GM12878 (cell line): ENCODE measurements around the gene KIFBP. TPM values are rescaled to one million over a fixed set of nuclear protein-coding genes. Genes with fewer than 3 reads are reported as not detected.

Experiments used
- ATF7 ChIP-seq: fragments of 450-650 bp; IDR thresholded peaks from 2 replicates; pipeline ENCODE4 v1.6.1; 2016; ENCODE audit warnings: low read depth, mild to moderate bottlenecking
- BCLAF1 ChIP-seq: fragments of 450-650 bp; IDR thresholded peaks from 2 replicates; pipeline ENCODE4 v1.6.1; 2017; ENCODE audit warnings: antibody characterized with exemption, mild to moderate bottlenecking, moderate library complexity
- CHD1 ChIP-seq: IDR thresholded peaks from 2 replicates; pipeline ENCODE4 v1.6.1; 2012; ENCODE audit warnings: low read depth, low read length, improper control_type of control experiment
- CHD4 ChIP-seq: fragments of 200-600 bp; sonication (generic); IDR thresholded peaks from 2 replicates; pipeline ENCODE4 v1.6.1; 2016; ENCODE audit warnings: mild to moderate bottlenecking
- DPF2 ChIP-seq: fragments of 450-650 bp; IDR thresholded peaks from 2 replicates; pipeline ENCODE4 v1.6.1; 2017; ENCODE audit warnings: mild to moderate bottlenecking
- ESRRA ChIP-seq: IDR thresholded peaks from 2 replicates; pipeline ENCODE4 v1.6.1; 2012; ENCODE audit warnings: mild to moderate bottlenecking, low read length, improper control_type of control experiment
- FOXK2 ChIP-seq: fragments of 450-650 bp; IDR thresholded peaks from 2 replicates; pipeline ENCODE4 v1.6.1; 2017; ENCODE audit warnings: mild to moderate bottlenecking, moderate library complexity
- KDM1A ChIP-seq: fragments of 200-600 bp; sonication (generic); IDR thresholded peaks from 2 replicates; pipeline ENCODE4 v1.6.1; 2016; ENCODE audit warnings: borderline replicate concordance
- NR2C1 ChIP-seq: fragments of 450-650 bp; IDR thresholded peaks from 2 replicates; pipeline ENCODE4 v1.6.1; 2017; ENCODE audit warnings: antibody characterized with exemption, mild to moderate bottlenecking, moderate library complexity
- PRDM15 ChIP-seq: fragments of 450-650 bp; formaldehyde crosslinking; IDR thresholded peaks from 2 replicates; pipeline ENCODE4 v1.4.0; 2020; ENCODE audit warnings: mild to moderate bottlenecking, moderate library complexity
- RAD21 ChIP-seq: IDR thresholded peaks from 2 replicates; pipeline ENCODE4 v1.6.1; 2011; ENCODE audit warnings: mild to moderate bottlenecking, low read depth, low read length, moderate library complexity; ENCODE audit not compliant: insufficient read depth
- RELB ChIP-seq: fragments of 450-650 bp; IDR thresholded peaks from 2 replicates; pipeline ENCODE4 v1.6.1; 2017; ENCODE audit warnings: low read depth, mild to moderate bottlenecking, moderate library complexity
- SP1 ChIP-seq: IDR thresholded peaks from one replicate; pipeline ENCODE4 v1.6.1; 2011; ENCODE audit warnings: low read depth, low read length
- SREBF1 ChIP-seq: IDR thresholded peaks from 2 replicates; pipeline ENCODE4 v1.6.1; 2012; ENCODE audit warnings: mild to moderate bottlenecking, low read length
- SREBF2 ChIP-seq: IDR thresholded peaks from 2 replicates; pipeline ENCODE4 v1.6.1; 2012; ENCODE audit warnings: mild to moderate bottlenecking, low read length
- WRNIP1 ChIP-seq: IDR thresholded peaks from 2 replicates; pipeline ENCODE4 v1.6.1; 2011; ENCODE audit warnings: low read depth, low read length, improper control_type of control experiment, borderline replicate concordance
- ZBED1 ChIP-seq: IDR thresholded peaks from 2 replicates; pipeline ENCODE4 v1.6.1; 2016; ENCODE audit warnings: borderline replicate concordance
- ZNF592 ChIP-seq: fragments of 450-650 bp; IDR thresholded peaks from 2 replicates; pipeline ENCODE4 v1.6.1; 2017; ENCODE audit warnings: mild to moderate bottlenecking, moderate library complexity
- polyA plus RNA-seq, 11 experiments: library from polyadenylated mRNA; depleted of rRNA in 4 of 11; unstranded in 6 of 11; stranded (reverse) in 5 of 11; fragments of >200 nt; fragmentation: Nextera tagmentation in 4 of 11; fragmentation: Illumina TruSeq in 1 of 11; extraction: Ambion mirVana in 4 of 11; extraction: Trizol in 1 of 11; gene quantifications; 1 replicate in 1 of 11; 2 replicates in 10 of 11; pipeline versions ENCODE4 v1.2.1 to v1.2.3, GENCODE V29; 2011 to 2016; ENCODE audit warnings: inconsistent platforms in 2 of 11, missing spikeins in 2 of 11, low read depth in 1 of 11
- total RNA-seq, 4 experiments: library from RNA; depleted of rRNA in 3 of 4; stranded (reverse); fragments of >200 nt in 3 of 4; fragmentation: Illumina TruSeq in 1 of 4; extraction: Trizol in 1 of 4; gene quantifications; 2 replicates each; pipeline versions ENCODE4 v1.2.1 to v1.2.3, GENCODE V29; 2013 to 2021

The KIFBP gene
- total and polyA plus RNA-seq, 10 of the 15 experiments (the other 5 are each of a cell fraction or from before 2014, with no cell fraction given) = 8.6 to 29.5 (median 18.7) TPM

GRCh38 chr10:68955832-68956532, 32.6 kb upstream of the KIFBP start, which contains the start of gene DDX21 (continued):
- TF ChIP-seq PRDM15 = no peak
- TF ChIP-seq BCLAF1 = no peak
- no peak for TF ChIP-seq WRNIP1
- no peak; the same call in 1 of the 2 replicates for TF ChIP-seq FOXK2
- no peak for TF ChIP-seq SREBF1
- peak; percentile 53; the same call in 1 of the 2 replicates for TF ChIP-seq ZBED1
- peak; percentile 69 for TF ChIP-seq ATF7
- TF ChIP-seq RAD21 = peak; percentile 53
- peak; percentile 70; the same call in 1 of the 2 replicates for TF ChIP-seq DPF2
- peak; percentile 11 for TF ChIP-seq SP1
- peak; percentile 17; the same call in 1 of the 2 replicates for TF ChIP-seq SREBF2
- TF ChIP-seq ESRRA = no peak
- TF ChIP-seq NR2C1 = peak; percentile 67
- TF ChIP-seq CHD4 = no peak
- TF ChIP-seq ZNF592 = no peak
- no peak for TF ChIP-seq KDM1A
- peak; percentile 86 for TF ChIP-seq RELB
- no peak for TF ChIP-seq CHD1
